NCI-H1092 treated with DMSO at 0.1 percent for 48 hours (cell line): ENCODE data around the gene SRRM3.
"Not testable (repeated sequence)": the region's sequence is repeated elsewhere in the genome, so short reads cannot be mapped to it uniquely, and the experiment has no call there.

ENCODE experiments used
- DNase-seq: peaks from one replicate; lab custom pipeline; 2025; lab: John Stamatoyannopoulos, UW

SRRM3 gene

DNA sequence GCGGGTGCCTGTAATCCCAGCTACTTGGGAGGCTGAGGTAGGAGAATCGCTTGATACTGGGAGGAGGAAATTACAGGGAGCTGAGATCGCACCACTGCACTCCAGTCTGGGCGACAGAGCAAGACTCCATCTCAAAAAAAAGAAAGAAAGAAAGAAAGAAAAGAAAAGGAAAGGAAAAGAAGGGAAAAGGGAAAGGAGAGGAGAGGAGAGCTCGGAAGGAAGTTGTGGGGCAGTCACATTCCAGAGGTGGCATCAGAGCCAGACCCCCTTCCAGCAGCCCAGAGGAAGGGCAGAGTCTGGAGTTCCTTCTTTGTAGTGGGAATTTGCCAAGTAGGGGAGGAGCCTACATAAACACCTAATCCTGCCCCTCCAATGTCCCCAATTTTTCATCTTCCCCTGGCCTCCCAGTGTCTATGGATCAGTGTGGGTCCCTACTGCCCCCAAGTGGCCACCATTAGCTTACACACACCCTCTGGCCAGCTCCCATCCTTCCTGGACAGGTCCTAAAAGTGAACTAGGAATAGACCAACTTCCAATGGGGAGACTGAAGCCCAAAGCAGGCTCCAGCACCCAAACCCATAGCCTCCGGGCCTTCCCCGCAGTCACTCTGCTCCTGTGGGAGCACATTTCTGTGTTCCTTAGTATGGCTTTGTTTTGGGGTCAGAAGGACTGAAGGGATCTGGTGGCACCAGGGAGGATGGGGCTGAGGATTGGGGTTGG, 61.1 kb downstream of the SRRM3 start:
- DNase-seq, result peak; percentile 76

GRCh38 chr7:76265299-76265698, 63.6 kb downstream of the SRRM3 start:
- no peak for DNase-seq

- DNase-seq, result no peak
Measured at GRCh38 chr7:76267107-76267893, 65.6 kb downstream of the SRRM3 start.

DNA sequence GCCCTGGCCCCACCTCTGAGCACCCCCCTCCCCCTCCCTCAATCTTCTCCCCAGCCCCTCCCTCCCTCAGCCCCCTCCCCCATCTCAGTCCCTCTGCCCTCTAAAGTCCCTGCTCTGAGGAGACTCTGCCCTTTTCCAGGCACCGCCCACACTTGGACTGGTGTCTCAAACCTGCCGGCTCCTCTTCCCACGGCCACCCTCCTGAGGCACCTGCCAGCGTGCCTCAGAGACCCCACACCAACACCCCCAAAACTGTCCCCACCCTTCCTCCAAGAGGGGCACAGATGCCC, 66.1 kb downstream of the SRRM3 start:
- DNase-seq, result no peak

DNA sequence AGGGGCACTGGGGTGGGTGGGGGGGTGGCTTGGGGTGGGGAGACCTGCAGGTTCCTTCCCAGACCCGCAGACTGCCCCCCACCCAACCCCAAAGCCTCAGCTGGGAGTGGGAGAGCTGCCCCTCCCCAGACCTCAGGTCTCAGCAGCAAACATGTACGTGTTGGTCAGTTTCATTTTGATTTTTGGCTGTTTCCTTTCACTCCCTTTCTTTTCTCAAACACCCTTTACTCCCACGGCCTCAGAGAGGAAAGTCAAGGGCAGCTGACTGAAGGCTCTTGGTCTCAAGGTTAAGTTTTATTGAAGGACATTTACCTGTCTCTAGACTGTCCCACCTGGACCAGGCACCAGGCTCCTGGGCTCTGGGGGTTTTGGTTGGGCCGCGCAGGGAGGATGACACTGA, 66.7 kb downstream of the SRRM3 start:
- no peak for DNase-seq

DNA sequence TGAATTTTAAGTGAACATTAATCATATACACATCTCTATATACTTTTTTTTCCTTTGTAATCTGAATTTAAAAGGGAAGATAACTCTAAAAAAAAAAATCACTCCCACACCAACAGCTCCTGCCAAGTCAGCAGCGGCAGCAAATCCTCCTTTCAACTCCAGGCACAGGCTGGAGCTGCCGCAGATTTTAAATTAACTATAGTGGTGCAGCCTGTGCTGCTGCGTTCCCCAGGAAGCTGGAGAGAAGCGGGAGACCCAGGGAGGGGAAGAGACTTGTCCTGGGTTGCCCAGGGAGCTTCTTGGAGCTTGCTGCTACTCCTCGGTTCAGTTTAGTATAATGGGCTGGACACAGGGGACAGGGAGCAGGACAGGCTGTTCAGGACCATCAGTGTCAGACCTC, 68.2 kb downstream of the SRRM3 start:
- DNase-seq, result no peak

DNA sequence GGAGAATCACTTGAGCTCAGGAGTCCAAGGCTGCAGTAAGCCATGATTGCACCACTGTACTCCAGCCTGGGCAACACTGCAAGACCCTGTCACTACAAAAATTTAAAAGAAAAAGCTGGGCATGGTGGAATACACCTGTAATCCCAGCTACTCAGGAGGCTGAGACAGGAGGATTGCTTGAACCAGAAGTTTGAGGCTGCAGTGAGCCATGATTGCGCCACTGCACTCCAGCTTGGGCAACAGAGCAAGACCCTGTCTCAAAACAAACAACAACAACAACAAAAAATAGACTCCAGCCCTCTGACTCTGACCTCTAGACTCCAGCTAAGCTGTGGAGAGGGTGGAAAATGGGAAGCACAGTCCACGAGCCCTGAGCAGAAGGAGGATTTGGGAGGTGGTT, 69.7 kb downstream of the SRRM3 start:
- not testable (repeated sequence) for DNase-seq

GRCh38 chr7:76272142-76272541, 70.4 kb downstream of the SRRM3 start:
- DNase-seq, result no peak

- DNase-seq, result peak; percentile 55
Measured at GRCh38 chr7:76272851-76273497, 71.3 kb downstream of the SRRM3 start.

DNA sequence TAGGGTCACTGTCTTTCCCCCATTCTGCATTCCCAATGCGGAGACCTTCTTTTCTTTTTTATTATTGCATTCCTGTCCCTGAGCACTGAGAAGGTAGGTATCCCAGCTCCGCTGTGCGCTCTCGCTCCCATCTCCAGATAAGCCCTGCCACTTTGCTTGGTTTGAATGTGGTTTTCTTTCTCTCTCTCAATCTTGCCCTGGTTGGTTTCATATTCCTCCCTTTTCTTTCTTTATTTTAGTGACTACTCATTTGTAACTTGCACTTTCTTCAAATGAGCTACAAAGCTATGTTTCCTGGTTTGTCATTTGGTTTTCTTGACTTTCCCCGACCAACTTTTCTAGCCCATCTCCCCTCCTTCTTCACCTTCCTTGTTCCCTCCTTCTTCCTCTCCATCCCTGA, 71.8 kb downstream of the SRRM3 start:
- no peak for DNase-seq

DNA sequence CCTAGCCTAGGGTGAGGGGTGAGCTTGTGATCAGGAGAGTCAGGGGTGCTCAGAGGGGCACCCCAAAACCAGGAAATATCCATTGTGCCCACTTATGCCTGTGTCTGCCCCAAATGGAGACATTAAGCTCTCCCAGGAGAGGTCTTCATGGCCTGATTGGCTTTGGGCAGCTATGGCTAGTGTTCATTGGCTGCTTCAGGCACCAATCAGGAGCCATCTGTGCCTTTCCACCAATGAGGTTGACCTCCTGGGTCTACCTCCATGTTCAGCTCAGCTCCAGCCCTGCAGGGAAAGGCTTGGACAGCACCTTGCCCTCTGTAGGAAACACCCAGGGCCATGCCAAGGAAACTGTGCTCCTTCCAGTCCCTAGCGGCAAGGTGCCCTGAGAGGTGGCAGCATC, 76.8 kb downstream of the SRRM3 start:
- DNase-seq, result no peak

GRCh38 chr7:76280408-76280807, 78.7 kb downstream of the SRRM3 start:
- peak; percentile 47 for DNase-seq

DNA sequence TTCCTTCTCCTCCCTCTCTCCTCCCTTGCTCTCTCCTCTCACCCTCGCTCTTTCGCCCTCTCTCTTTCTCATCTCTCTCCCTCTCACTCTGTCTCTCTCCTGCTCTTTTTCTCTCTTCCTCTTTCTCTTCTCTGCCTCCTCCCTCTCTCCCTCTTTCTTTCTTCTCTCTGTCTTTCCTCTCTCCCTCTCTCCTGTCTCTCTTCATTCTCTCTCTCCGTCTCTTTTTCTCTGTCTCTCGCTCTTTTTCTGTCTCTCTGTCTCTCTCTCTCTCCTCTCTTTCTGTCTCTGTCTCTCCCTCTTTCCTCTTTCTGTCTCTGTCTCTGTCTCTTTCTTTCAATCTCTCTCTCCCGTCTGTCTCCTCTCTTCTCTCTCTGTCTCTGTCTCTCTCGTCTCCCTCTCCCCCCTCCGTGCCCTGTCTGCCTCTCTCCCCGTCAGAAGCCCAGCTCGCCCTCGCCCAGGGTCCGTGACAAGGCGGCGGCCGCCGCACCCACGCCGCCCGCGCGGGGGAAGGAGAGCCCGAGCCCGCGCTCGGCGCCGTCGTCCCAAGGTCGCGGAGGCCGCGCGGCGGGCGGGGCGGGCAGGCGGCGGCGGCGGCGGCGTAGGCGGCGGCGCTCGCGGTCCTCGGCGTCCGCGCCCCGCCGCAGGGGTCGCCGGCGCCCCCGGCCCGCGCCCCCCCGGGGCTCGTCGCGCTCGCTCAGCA, 79.5 kb downstream of the SRRM3 start:
- peak; percentile 57 for DNase-seq

GRCh38 chr7:76281706-76282343, 80.1 kb downstream of the SRRM3 start:
- DNase-seq, result no peak

GRCh38 chr7:76282344-76283253, 80.9 kb downstream of the SRRM3 start:
- no peak for DNase-seq

DNA sequence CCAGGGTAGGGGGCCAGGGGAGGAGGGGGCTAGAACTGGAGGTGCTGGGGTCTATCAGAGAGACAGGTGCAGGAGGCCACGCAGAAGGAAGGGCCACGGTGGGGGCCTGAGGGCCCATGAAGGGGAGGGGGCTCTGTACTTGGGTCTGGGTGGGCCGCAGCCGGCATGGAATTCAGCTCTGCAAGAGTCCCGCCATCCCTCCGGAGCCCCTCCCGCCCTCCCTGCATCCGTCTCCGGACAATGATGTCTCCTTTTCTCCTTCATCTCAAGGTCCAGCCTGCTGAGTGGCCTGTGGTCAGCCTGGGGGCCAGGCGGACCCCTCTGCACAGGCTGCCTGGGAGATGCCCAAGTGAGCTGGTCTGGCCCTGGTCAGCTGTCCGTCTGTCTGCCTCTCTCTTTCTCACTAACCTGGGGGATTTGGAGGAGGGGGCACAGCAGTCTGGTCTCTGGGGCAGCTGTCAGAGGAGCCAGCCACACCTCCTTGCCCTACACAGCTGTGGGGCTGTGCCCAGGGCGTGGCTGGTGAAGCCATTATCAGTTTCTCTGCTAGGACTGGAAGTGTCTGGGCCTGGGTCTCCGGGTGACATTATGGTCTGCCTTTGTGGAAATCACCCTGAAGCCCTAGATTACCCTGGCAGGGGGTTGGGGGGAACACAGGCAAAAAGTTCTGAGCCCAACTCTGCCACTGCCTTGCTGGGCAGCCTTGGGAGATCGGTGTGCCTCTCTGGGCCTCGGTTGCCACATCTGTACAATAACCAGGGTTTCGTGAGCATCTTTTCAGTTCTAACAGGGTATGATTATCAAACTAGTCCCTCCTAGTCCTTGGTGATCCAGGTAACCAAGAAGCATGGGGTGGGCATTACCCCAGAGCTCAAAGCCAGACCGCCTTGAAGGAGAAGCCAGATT, 81.8 kb downstream of the SRRM3 start:
- no peak for DNase-seq

DNA sequence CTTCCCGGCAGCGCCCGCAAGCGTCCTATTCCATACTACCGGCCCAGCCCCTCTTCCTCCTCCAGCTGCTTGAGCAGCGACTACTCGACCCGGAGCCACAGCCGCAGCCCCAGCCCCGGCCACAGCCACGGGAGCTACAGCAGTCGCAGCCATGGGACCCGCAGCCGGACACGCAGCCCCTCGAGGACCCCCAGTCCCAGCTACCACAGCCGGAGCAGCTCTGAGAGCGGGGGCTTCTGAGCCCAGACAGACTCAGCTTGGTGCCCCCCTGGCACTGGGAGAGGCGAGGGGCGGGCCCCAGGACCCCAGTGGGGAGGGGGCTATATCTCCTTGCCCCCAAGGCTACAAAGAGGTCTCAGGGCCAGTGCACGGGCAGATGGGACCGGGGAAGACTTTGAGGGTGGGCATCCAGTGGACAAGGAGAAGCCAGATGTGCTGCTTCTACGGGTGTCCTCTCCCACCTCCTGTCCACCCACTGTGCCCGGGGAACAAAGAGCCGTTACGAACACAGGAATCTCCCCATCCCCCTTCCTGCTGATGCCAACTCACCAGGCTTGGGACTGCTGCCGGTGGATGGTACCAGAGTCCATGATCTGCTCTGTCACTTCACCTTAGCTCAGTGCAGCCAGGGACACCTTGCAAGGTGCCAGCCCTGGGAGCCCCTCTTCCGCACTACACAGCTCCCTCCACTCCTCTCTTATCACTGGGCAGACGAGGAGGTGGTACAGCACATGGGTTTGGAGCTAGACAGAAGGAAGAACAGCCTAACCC, 84.1 kb downstream of the SRRM3 start:
- DNase-seq, result no peak

GRCh38 chr7:76286842-76287403, 85.2 kb downstream of the SRRM3 start:
- no peak for DNase-seq

DNA sequence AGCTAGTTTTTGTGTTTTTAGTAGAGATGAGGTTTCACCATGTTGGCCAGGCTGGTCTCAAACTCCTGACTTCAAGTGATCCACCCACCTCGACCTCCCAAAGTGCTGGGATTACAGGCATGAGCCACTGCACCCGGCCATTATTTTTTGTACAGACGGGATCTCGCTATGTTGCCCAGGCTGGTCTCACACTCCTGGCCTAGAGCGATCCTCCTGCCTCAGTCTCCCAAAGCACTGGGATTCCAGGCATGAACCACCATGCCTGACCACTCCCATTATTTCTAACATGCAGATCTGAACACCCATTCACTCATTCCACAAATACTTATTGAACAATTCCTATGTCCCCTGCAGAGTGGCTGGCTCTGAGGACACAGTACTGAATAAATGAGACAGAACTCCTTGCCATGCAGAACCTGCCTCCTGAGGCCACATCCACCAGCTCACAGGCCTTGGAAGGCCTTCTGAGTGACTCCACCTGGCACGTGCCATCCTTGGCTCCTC, 89.2 kb downstream of the SRRM3 start:
- DNase-seq, result not testable (repeated sequence)
